Measurements from ENCODE around the gene TIMP2. TPM values are rescaled to one million over a fixed set of nuclear protein-coding genes. Genes with fewer than 3 reads are reported as not detected.

The TIMP2 gene
- total and polyA plus RNA-seq, 2 of the 8 experiments (the other 6 are each of a cell fraction or from before 2014, with no cell fraction given) = 18.2 to 43.3 TPM

DNA sequence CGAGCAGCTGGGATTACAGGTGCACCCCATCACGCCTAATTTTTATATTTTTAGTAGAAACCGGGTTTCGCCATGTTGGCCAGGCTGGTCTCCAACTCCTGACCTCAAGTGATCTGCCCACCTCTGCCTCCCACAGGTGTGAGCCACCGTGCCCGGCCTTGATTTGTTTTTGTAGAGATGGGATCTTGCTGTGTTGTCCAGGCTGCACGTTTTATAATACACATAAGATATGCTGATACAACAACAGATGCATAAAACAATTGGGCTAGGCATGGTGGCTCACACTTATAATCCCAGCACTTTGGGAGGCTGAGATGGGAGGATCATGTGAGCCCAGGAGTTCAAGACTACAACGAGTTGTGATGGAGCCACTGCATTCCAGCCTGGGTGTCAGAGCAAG, 90.6 kb downstream of the TIMP2 start:
- Histone ChIP-seq H4K5ac (ENCODE audit: insufficient read length, low read depth, low read length) (no peak overlapping the region), H3K9me3 (ENCODE audit: insufficient read depth in 2 of 2, low read depth in 1 of 2, low read length in 1 of 2) (no peaks in the 10 kb centered on the region), H3K79me2 (ENCODE audit: control insufficient read depth in 1 of 2, insufficient read depth in 2 of 2, low read length in 2 of 2) (peaks cover 13 to 35% of the 10 kb centered on the region in 2 experiments), H3K18ac (ENCODE audit: extremely low read depth, low read length) (no peak overlapping the region), H3K4me3 (ENCODE audit: extremely low read depth in 1 of 4, insufficient read depth in 2 of 4, low read depth in 3 of 4, low read length in 4 of 4) (no peak overlapping the region), H2AK5ac (ENCODE audit: low read depth, low read length) (no peak overlapping the region), H3K4me1 (replicated peaks in 1 of 4; ENCODE audit: control insufficient read depth in 3 of 4, insufficient read depth in 4 of 4, low read length in 3 of 4) (peaks cover 0 to 7% (median 4%) of the 10 kb centered on the region in 4 experiments), H4K91ac (replicated peaks; ENCODE audit: insufficient read length, low read length) (no peak overlapping the region), H3K23ac (ENCODE audit: insufficient read length) (no peak overlapping the region), H2AFZ (ENCODE audit: low read length) (no peak overlapping the region), H3K14ac (ENCODE audit: insufficient read length) (no peak overlapping the region), H2BK20ac (ENCODE audit: low read length) (no peak overlapping the region), H3K79me1 (ENCODE audit: low read depth, low read length) (peaks cover 5% of the 10 kb centered on the region), H3K4ac (replicated peaks; ENCODE audit: insufficient read length, low read depth, low read length) (no peak overlapping the region), H2BK15ac (ENCODE audit: low read length) (no peak overlapping the region), H4K8ac (ENCODE audit: extremely low read depth, insufficient read depth, low read length) (no peak overlapping the region), H3K27me3 (replicated peaks in 1 of 4; ENCODE audit: control insufficient read depth in 3 of 4, extremely low read depth in 1 of 4, insufficient read depth in 3 of 4, low read length in 3 of 4) (no peaks in the 10 kb centered on the region), H2BK12ac (ENCODE audit: low read depth, low read length) (no peak overlapping the region), H2BK5ac (ENCODE audit: low read depth, low read length) (no peak overlapping the region), H3K23me2 (ENCODE audit: low read depth, low read length) (peaks cover under 1% of the 10 kb centered on the region), H4K20me1 (replicated peaks in 1 of 2; ENCODE audit: control insufficient read depth in 1 of 2, insufficient read depth in 2 of 2, low read length in 2 of 2) (peaks cover 11 to 27% of the 10 kb centered on the region in 2 experiments), H3K56ac (replicated peaks; ENCODE audit: insufficient read length, low read depth, low read length) (no peak overlapping the region), H3K9ac (replicated peaks in 1 of 4; ENCODE audit: extremely low read depth in 1 of 4, low read depth in 3 of 4, low read length in 3 of 4) (no peak overlapping the region), H3K4me2 (ENCODE audit: insufficient read depth in 1 of 2, low read depth in 2 of 2, low read length in 2 of 2) (no peak overlapping the region), H2BK120ac (replicated peaks; ENCODE audit: low read depth, low read length) (no peak overlapping the region), H3K27ac (ENCODE audit: low read depth, low read length) (no peak overlapping the region), H3K36me3 (ENCODE audit: control insufficient read depth in 2 of 4, insufficient read depth in 4 of 4, low read length in 3 of 4) (peaks cover 32 to 73% (median 58%) of the 10 kb centered on the region in 4 experiments)
- WGBS, 2 experiments (ENCODE audit: extremely low coverage in 1 of 2, insufficient coverage in 1 of 2, insufficient read length in 1 of 2, insufficient replicate concordance in 2 of 2, low coverage in 1 of 2, low lambda C conversion rate in 2 of 2, missing lambda C conversion rate in 1 of 2) = 94% methylated on average over 8 of the region's 8 CpGs; no CpG with 5 or more reads in 1 of the 2 experiments
- FAIRE-seq (no peak), DNase-seq (ENCODE audit: low read depth in 1 of 2, low spot score in 2 of 2) (no peak)
- CTCF ChIA-PET (ENCODE audit: partially characterized antibody) = no interaction called here
- POLR2A ChIA-PET (ENCODE audit: partially characterized antibody) = interaction anchor here (0.7 to 1.9 kb wide), 3 partner anchors 11 to 1314 kb away, joined by 3 to 12 read pairs (median 3); no protein-coding TSS in a partner anchor
- TF ChIP-seq YY1 (IDR thresholded peaks at IDR 0.05; ENCODE audit: low read depth, low read length) (no peak), JUN (IDR thresholded peaks at IDR 0.05; ENCODE audit: low read depth, low read length) (no peak), GTF2F1 (IDR thresholded peaks at IDR 0.05; ENCODE audit: borderline replicate concordance, low read depth, low read length) (no peak), POLR2AphosphoS5 (IDR thresholded peaks at IDR 0.05; ENCODE audit: low read depth, low read length) (no peak), ASH2L (IDR thresholded peaks at IDR 0.05; ENCODE audit: low read length) (no peak), SUZ12 (IDR thresholded peaks at IDR 0.05; ENCODE audit: low read length) (no peak), NANOG (IDR thresholded peaks at IDR 0.05; ENCODE audit: insufficient read depth, low read depth, low read length, poor library complexity, severe bottlenecking) (no peak), RAD21 (IDR thresholded peaks at IDR 0.05 in 1 of 2, conservative IDR thresholded peaks at IDR 0.05 in 1 of 2; ENCODE audit: low read depth in 2 of 2, low read length in 2 of 2) (no peak), PHF8 (conservative IDR thresholded peaks at IDR 0.05; ENCODE audit: low read depth, low read length) (no peak), KDM4A (IDR thresholded peaks at IDR 0.05; ENCODE audit: low read depth, low read length, severe bottlenecking) (no peak), TAF1 (IDR thresholded peaks at IDR 0.05; ENCODE audit: low read depth, low read length) (no peak), SIRT6 (IDR thresholded peaks at IDR 0.05; ENCODE audit: low read length) (no peak), KDM1A (IDR thresholded peaks at IDR 0.05; ENCODE audit: borderline replicate concordance, low read length) (no peak)

Measured in H1 (cell line).